H1 (cell line): ENCODE data around the gene TNS3. TPM values are rescaled to one million over a fixed set of nuclear protein-coding genes. Genes with fewer than 3 reads are reported as not detected.

Experiments used
- CTCF ChIA-PET: fragments of 300-600 bp; sonication (Branson Sonifier 250); formaldehyde crosslinking; loops from one replicate; lab custom pipeline; 2021; ENCODE audit not compliant: partially characterized antibody; lab: Charles Lee
- POLR2A ChIA-PET: fragments of 300-600 bp; sonication (Branson Sonifier 250); formaldehyde crosslinking; loops from one replicate; lab custom pipeline; 2021; ENCODE audit warnings: inconsistent platforms; ENCODE audit not compliant: partially characterized antibody; lab: Charles Lee
- DNase-seq, 2 experiments: peaks; one replicate each; pipeline versions ENCODE4 v3.0.0 to v3.0.0-alpha.2; 2010 to 2022; ENCODE audit warnings: low spot score in 2 of 2, low read depth in 1 of 2, mixed read lengths in 1 of 2
- FAIRE-seq: peaks from 2 replicates; lab custom pipeline; 2011; peaks lifted over from hg19 to GRCh38; lab: Jason Lieb, UNC
- H2AFZ ChIP-seq: 2 replicates; pipeline ENCODE4 v1.8.1; 2012; ENCODE audit warnings: low read length, inconsistent platforms
- H2AK5ac ChIP-seq: 2 replicates; pipeline ENCODE4 v1.6.1; 2013; ENCODE audit warnings: low read depth, low read length
- H2BK120ac ChIP-seq: replicated peaks from 2 replicates; pipeline ENCODE3; 2013; ENCODE audit warnings: low read depth, low read length, inconsistent platforms
- H2BK12ac ChIP-seq: 2 replicates; pipeline ENCODE4 v1.6.1; 2013; ENCODE audit warnings: low read depth, low read length
- H2BK15ac ChIP-seq: 2 replicates; pipeline ENCODE4 v1.6.1; 2013; ENCODE audit warnings: low read length
- H2BK20ac ChIP-seq: 2 replicates; pipeline ENCODE4 v1.6.1; 2013; ENCODE audit warnings: low read length
- H2BK5ac ChIP-seq: 2 replicates; pipeline ENCODE4 v1.6.1; 2013; ENCODE audit warnings: low read depth, low read length
- H3K14ac ChIP-seq: 2 replicates; pipeline ENCODE4 v1.6.1; 2013; ENCODE audit warnings: inconsistent platforms; ENCODE audit not compliant: insufficient read length
- H3K18ac ChIP-seq: 2 replicates; pipeline ENCODE4 v1.6.1; 2013; ENCODE audit warnings: low read length; ENCODE audit errors: extremely low read depth
- H3K23ac ChIP-seq: 2 replicates; pipeline ENCODE4 v1.6.1; 2013; ENCODE audit warnings: inconsistent platforms; ENCODE audit not compliant: insufficient read length
- H3K23me2 ChIP-seq: 2 replicates; pipeline ENCODE4 v1.6.1; 2013; ENCODE audit warnings: low read depth, low read length
- H3K27ac ChIP-seq: 2 replicates; pipeline ENCODE4 v1.6.1; 2011; ENCODE audit warnings: low read depth, low read length, inconsistent platforms
- H3K27me3 ChIP-seq, 4 experiments: replicated peaks in 1 of 4; 1 replicate in 1 of 4; 2 replicates in 3 of 4; pipeline versions ENCODE4 v1.6.1 to v1.8.1; 2011 to 2013; ENCODE audit warnings: low read length in 3 of 4, mild to moderate bottlenecking in 3 of 4, inconsistent platforms in 2 of 4, mixed read lengths in 2 of 4, moderate library complexity in 1 of 4; ENCODE audit not compliant: control insufficient read depth in 3 of 4, insufficient read depth in 3 of 4; ENCODE audit errors: extremely low read depth in 1 of 4
- H3K36me3 ChIP-seq, 4 experiments: 2 replicates each; pipeline versions ENCODE4 v1.6.1 to v1.8.1; 2011 to 2013; ENCODE audit warnings: mild to moderate bottlenecking in 4 of 4, low read length in 3 of 4, moderate library complexity in 2 of 4, control low read depth in 1 of 4, inconsistent platforms in 1 of 4; ENCODE audit not compliant: insufficient read depth in 4 of 4, control insufficient read depth in 2 of 4
- H3K4ac ChIP-seq: replicated peaks from 2 replicates; pipeline ENCODE3; 2013; ENCODE audit warnings: low read length, low read depth, mixed read lengths, inconsistent platforms; ENCODE audit not compliant: insufficient read length
- H3K4me1 ChIP-seq, 4 experiments: replicated peaks in 1 of 4; 1 replicate in 1 of 4; 2 replicates in 3 of 4; pipeline versions ENCODE4 v1.6.1 to v1.8.1; 2011 to 2013; ENCODE audit warnings: low read length in 3 of 4, inconsistent platforms in 2 of 4, mixed read lengths in 1 of 4; ENCODE audit not compliant: insufficient read depth in 4 of 4, control insufficient read depth in 3 of 4
- H3K4me2 ChIP-seq, 2 experiments: 2 replicates each; pipeline versions ENCODE4 v1.6.1 to v1.8.1; 2011 to 2013; ENCODE audit warnings: low read depth in 2 of 2, low read length in 2 of 2, control low read depth in 1 of 2, inconsistent platforms in 1 of 2, mild to moderate bottlenecking in 1 of 2; ENCODE audit not compliant: insufficient read depth in 1 of 2
- H3K4me3 ChIP-seq, 4 experiments: fragments of 200-600, 300-600 bp in 1 of 4; sonication (generic), shearing (Covaris generic), sonication (Bioruptor Twin) in 1 of 4; 2 replicates each; pipeline versions ENCODE4 v1.5.1 to v1.8.1; 2011 to 2016; ENCODE audit warnings: low read length in 4 of 4, low read depth in 3 of 4, control low read depth in 2 of 4, inconsistent platforms in 2 of 4, mild to moderate bottlenecking in 2 of 4, mixed read lengths in 1 of 4, moderate library complexity in 1 of 4; ENCODE audit not compliant: insufficient read depth in 2 of 4; ENCODE audit errors: extremely low read depth in 1 of 4
- H3K56ac ChIP-seq: replicated peaks from 2 replicates; pipeline ENCODE3; 2013; ENCODE audit warnings: low read depth, mild to moderate bottlenecking, mixed read lengths, low read length, inconsistent platforms; ENCODE audit not compliant: insufficient read length
- H3K79me1 ChIP-seq: 2 replicates; pipeline ENCODE4 v1.6.1; 2013; ENCODE audit warnings: low read depth, low read length, control low read depth
- H3K79me2 ChIP-seq, 2 experiments: 2 replicates each; pipeline versions ENCODE4 v1.6.1 to v1.8.1; 2012 to 2013; ENCODE audit warnings: low read length in 2 of 2, mild to moderate bottlenecking in 2 of 2, inconsistent platforms in 1 of 2; ENCODE audit not compliant: insufficient read depth in 2 of 2, control insufficient read depth in 1 of 2
- H3K9ac ChIP-seq, 4 experiments: replicated peaks in 1 of 4; 1 replicate in 1 of 4; 2 replicates in 3 of 4; pipeline versions ENCODE4 v1.6.1 to v1.8.1; 2011 to 2013; ENCODE audit warnings: low read depth in 3 of 4, low read length in 3 of 4, control low read depth in 2 of 4, mild to moderate bottlenecking in 2 of 4, moderate library complexity in 2 of 4, inconsistent platforms in 1 of 4; ENCODE audit errors: extremely low read depth in 1 of 4
- H3K9me3 ChIP-seq, 2 experiments: 2 replicates each; pipeline versions ENCODE4 v1.6.1 to v1.8.1; 2012 to 2013; ENCODE audit warnings: mild to moderate bottlenecking in 2 of 2, moderate library complexity in 2 of 2, control low read depth in 1 of 2, inconsistent platforms in 1 of 2, low read depth in 1 of 2, low read length in 1 of 2, mixed read lengths in 1 of 2; ENCODE audit not compliant: insufficient read depth in 2 of 2
- H4K20me1 ChIP-seq, 2 experiments: replicated peaks in 1 of 2; 2 replicates each; pipeline versions ENCODE3 to v1.8.1; 2011 to 2013; ENCODE audit warnings: inconsistent platforms in 2 of 2, low read length in 2 of 2, mild to moderate bottlenecking in 1 of 2; ENCODE audit not compliant: insufficient read depth in 2 of 2, control insufficient read depth in 1 of 2
- H4K5ac ChIP-seq: 2 replicates; pipeline ENCODE4 v1.6.1; 2013; ENCODE audit warnings: low read length, low read depth, mixed read lengths, inconsistent platforms; ENCODE audit not compliant: insufficient read length
- H4K8ac ChIP-seq: 2 replicates; pipeline ENCODE4 v1.8.0; 2013; ENCODE audit warnings: mild to moderate bottlenecking, moderate library complexity, low read length, inconsistent platforms; ENCODE audit not compliant: insufficient read depth; ENCODE audit errors: extremely low read depth
- H4K91ac ChIP-seq: replicated peaks from 2 replicates; pipeline ENCODE3; 2013; ENCODE audit warnings: low read length, mixed read lengths, inconsistent platforms; ENCODE audit not compliant: insufficient read length
- BCL11A ChIP-seq, 2 experiments: IDR thresholded peaks; one replicate each; pipeline ENCODE4 v1.6.1; 2011; ENCODE audit warnings: low read depth in 2 of 2, low read length in 2 of 2, mild to moderate bottlenecking in 2 of 2
- CBX8 ChIP-seq: fragments of 300-800, 300-1000 bp; sonication (generic); IDR thresholded peaks from 2 replicates; pipeline ENCODE4 v1.7.1; 2016; ENCODE audit warnings: low read depth, low read length, borderline replicate concordance
- CREB1 ChIP-seq: IDR thresholded peaks from 2 replicates; pipeline ENCODE4 v1.6.1; 2012; ENCODE audit warnings: inconsistent platforms
- GABPA ChIP-seq: IDR thresholded peaks from 2 replicates; pipeline ENCODE4 v1.6.1; 2011; ENCODE audit warnings: mild to moderate bottlenecking, low read length, moderate library complexity, borderline replicate concordance; ENCODE audit not compliant: insufficient read depth
- NRF1 ChIP-seq: IDR thresholded peaks from 2 replicates; pipeline ENCODE4 v1.6.1; 2011; ENCODE audit warnings: mild to moderate bottlenecking, low read depth, low read length, improper control_type of control experiment
- PHF8 ChIP-seq: fragments of 200-600 bp; sonication (generic); conservative IDR thresholded peaks from 2 replicates; pipeline ENCODE4 v1.7.1; 2012; ENCODE audit warnings: low read depth, mild to moderate bottlenecking, inconsistent platforms, low read length, moderate library complexity
- POLR2A ChIP-seq, 2 experiments: IDR thresholded peaks; 1 replicate in 1 of 2; 2 replicates in 1 of 2; pipeline ENCODE4 v1.6.1; 2011; ENCODE audit warnings: low read depth in 2 of 2, low read length in 2 of 2, mild to moderate bottlenecking in 2 of 2; ENCODE audit errors: control extremely low read depth in 1 of 2
- RBBP5 ChIP-seq: IDR thresholded peaks from 2 replicates; pipeline ENCODE4 v1.7.1; 2012; ENCODE audit warnings: low read depth, mild to moderate bottlenecking, inconsistent platforms, low read length, moderate library complexity, borderline replicate concordance
- RNF2 ChIP-seq: fragments of 200-900, 300-1000 bp; sonication (generic); IDR thresholded peaks from 2 replicates; pipeline ENCODE4 v1.7.1; 2016; ENCODE audit warnings: borderline replicate concordance, low read depth, mild to moderate bottlenecking, antibody characterized with exemption, low read length; ENCODE audit not compliant: poor library complexity, severe bottlenecking; ENCODE audit errors: missing control alignments
- SP2 ChIP-seq: IDR thresholded peaks from 2 replicates; pipeline ENCODE4 v1.6.1; 2012; ENCODE audit warnings: mild to moderate bottlenecking, low read length, inconsistent platforms
- TCF12 ChIP-seq: IDR thresholded peaks from 2 replicates; pipeline ENCODE4 v1.6.1; 2011; ENCODE audit warnings: low read depth, mild to moderate bottlenecking, low read length
- WGBS, 2 experiments: shearing (Covaris generic) in 1 of 2; methylation state at CpG; one replicate each; pipeline versions ENCODE4 v1.1.6 to v1.1.7; 2013 to 2015; ENCODE audit warnings: low lambda C conversion rate in 2 of 2, mixed read lengths in 2 of 2, inconsistent platforms in 1 of 2, low coverage in 1 of 2, missing lambda C conversion rate in 1 of 2; ENCODE audit not compliant: insufficient replicate concordance in 2 of 2, insufficient coverage in 1 of 2, insufficient read length in 1 of 2; ENCODE audit errors: extremely low coverage in 1 of 2, missing lambda C conversion rate in 1 of 2; 5-methylcytosine and 5-hydroxymethylcytosine counted together
- polyA plus RNA-seq, 7 experiments: library from polyadenylated mRNA; depleted of rRNA in 3 of 7; stranded (reverse) in 5 of 7; unstranded in 2 of 7; fragments of >200 nt in 5 of 7; fragments of 200-250 nt in 2 of 7; gene quantifications; 1 replicate in 5 of 7; 2 replicates in 1 of 7; 4 replicates in 1 of 7; pipeline versions ENCODE4 v1.2.1 to v1.2.3, GENCODE V29; 2011 to 2013; ENCODE audit warnings: missing spikeins in 2 of 7, mixed read lengths in 2 of 7
- total RNA-seq: library from RNA; stranded (reverse); fragmentation: NEBNext Ultra II Directional; extraction: Animal tissue kit (Norgen Biotek cat#: 25700); gene quantifications from 2 replicates; pipeline ENCODE4 v1.2.1, GENCODE V29; 2021
- TF ChIP-seq, protein P1 (sequence below): IDR thresholded peaks from 2 replicates; pipeline ENCODE4 v1.6.1; 2012; ENCODE audit warnings: low read length, inconsistent platforms

TNS3 gene
- total and polyA plus RNA-seq, 2 of the 8 experiments (the other 6 are each of a cell fraction or from before 2014, with no cell fraction given) = 11.9 to 24.2 TPM

DNA sequence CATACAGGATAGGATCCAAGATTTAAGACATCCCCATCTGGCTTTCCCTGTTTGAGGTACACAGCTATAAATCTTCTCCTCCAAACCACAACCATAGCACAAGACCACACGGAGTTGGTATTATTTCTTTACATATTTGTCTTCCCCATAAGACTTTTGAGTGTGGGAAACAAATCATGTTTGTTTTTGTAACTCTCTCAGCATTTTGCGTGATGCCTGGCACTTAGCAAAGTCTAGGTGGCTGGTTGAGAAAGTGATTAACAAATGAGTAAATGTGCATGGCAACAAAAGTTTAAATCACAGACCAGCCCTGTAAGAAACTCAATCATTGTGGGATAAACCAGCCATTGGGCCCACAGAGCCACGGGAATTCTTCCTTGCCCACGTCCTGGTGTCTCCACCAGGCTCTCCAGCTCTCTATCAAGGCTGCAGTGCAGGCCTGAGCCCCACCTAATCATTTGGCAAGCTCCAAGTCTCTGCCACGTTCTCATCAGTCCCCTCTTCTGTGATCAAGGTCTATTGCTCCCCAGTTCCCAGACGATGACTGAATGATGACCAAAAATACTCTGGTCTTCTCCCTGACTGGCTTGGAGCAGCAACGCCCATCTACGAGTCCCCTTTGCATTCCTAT is 317.8 kb downstream of the TNS3 start:
- Histone ChIP-seq H3K27ac (no peak overlapping the region), H4K91ac (no peak overlapping the region), H2BK20ac (no peak overlapping the region), H4K20me1 (peaks cover 0 to 3% of the 10 kb centered on the region in 2 experiments), H3K4me1 (no peaks in the 10 kb centered on the region), H2AK5ac (no peak overlapping the region), H3K9me3 (no peaks in the 10 kb centered on the region), H4K5ac (no peak overlapping the region), H3K56ac (no peak overlapping the region), H3K79me1 (no peaks in the 10 kb centered on the region), H3K79me2 (no peaks in the 10 kb centered on the region), H3K18ac (no peak overlapping the region), H3K4ac (no peak overlapping the region), H3K4me3 (no peak overlapping the region), H2BK120ac (no peak overlapping the region), H3K4me2 (no peak overlapping the region), H2BK12ac (no peak overlapping the region), H3K36me3 (no peaks in the 10 kb centered on the region), H3K27me3 (no peaks in the 10 kb centered on the region), H2BK15ac (no peak overlapping the region), H3K23me2 (peaks cover 6% of the 10 kb centered on the region), H4K8ac (no peak overlapping the region), H3K9ac (no peak overlapping the region), H3K23ac (no peak overlapping the region), H3K14ac (no peak overlapping the region), H2BK5ac (no peak overlapping the region), H2AFZ (no peak overlapping the region)
- POLR2A ChIA-PET = no interaction called here
- CTCF ChIA-PET = interaction anchor here (0.8 to 3.8 kb wide), 9 partner anchors 8 to 573 kb away, joined by 3 to 29 read pairs (median 4); no protein-coding TSS in a partner anchor
- FAIRE-seq = no peak
- no peak for DNase-seq
- 90% methylated on average over 8 of the region's 8 CpGs; no CpG with 5 or more reads in 1 of the 2 experiments for WGBS, 2 experiments
- TF ChIP-seq CREB1 (no peak), PHF8 (no peak), CBX8 (no peak), BCL11A (IDR thresholded peaks at IDR 0.05; ENCODE audit: low read depth in 2 of 2, low read length in 2 of 2) (no peak), NRF1 (no peak), GABPA (no peak), RNF2 (no peak), POLR2A (IDR thresholded peaks at IDR 0.05; ENCODE audit: control extremely low read depth in 1 of 2, low read depth in 2 of 2, low read length in 2 of 2) (no peak), SP2 (no peak), TCF12 (no peak), RBBP5 (no peak)
- TF ChIP-seq, protein P1, sequence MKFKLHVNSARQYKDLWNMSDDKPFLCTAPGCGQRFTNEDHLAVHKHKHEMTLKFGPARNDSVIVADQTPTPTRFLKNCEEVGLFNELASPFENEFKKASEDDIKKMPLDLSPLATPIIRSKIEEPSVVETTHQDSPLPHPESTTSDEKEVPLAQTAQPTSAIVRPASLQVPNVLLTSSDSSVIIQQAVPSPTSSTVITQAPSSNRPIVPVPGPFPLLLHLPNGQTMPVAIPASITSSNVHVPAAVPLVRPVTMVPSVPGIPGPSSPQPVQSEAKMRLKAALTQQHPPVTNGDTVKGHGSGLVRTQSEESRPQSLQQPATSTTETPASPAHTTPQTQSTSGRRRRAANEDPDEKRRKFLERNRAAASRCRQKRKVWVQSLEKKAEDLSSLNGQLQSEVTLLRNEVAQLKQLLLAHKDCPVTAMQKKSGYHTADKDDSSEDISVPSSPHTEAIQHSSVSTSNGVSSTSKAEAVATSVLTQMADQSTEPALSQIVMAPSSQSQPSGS = no peak
